GM23338 (cell line): ENCODE data around the gene FHIT. TPM values are rescaled to one million over a fixed set of nuclear protein-coding genes. Genes with fewer than 3 reads are reported as not detected.

Experiments used
- ATAC-seq: fragments of 200-7000 bp; cut with Tn5 transposase; 3 replicates; pipeline ENCODE4 v1.9.1; 2020
- DNase-seq: peaks from one replicate; pipeline ENCODE4 v3.0.0-alpha.2; 2015; ENCODE audit warnings: low spot score
- H2AFZ ChIP-seq: fragments of 200-600 bp; sonication (generic); 2 replicates; pipeline ENCODE4 v1.8.0; 2016; ENCODE audit warnings: antibody characterized with exemption, mild to moderate bottlenecking, moderate library complexity
- H3F3A ChIP-seq: fragments of 200-600 bp; sonication (generic); replicated peaks from 2 replicates; pipeline ENCODE4 v1.8.0; 2017; ENCODE audit warnings: antibody characterized with exemption, mixed run types, low read depth
- H3K27ac ChIP-seq: fragments of 200-600 bp; sonication (generic); 2 replicates; pipeline ENCODE4 v1.6.1; 2016; ENCODE audit warnings: low read depth
- H3K27me3 ChIP-seq: fragments of 200-600 bp; sonication (generic); 2 replicates; pipeline ENCODE4 v1.8.0; 2016; ENCODE audit warnings: mild to moderate bottlenecking, mixed run types, moderate library complexity; ENCODE audit not compliant: insufficient read depth
- H3K36me3 ChIP-seq: fragments of 200-600 bp; sonication (generic); 2 replicates; pipeline ENCODE4 v1.8.0; 2016; ENCODE audit warnings: mild to moderate bottlenecking; ENCODE audit not compliant: insufficient read depth
- H3K4me1 ChIP-seq: fragments of 200-600 bp; sonication (generic); 2 replicates; pipeline ENCODE4 v1.8.0; 2016; ENCODE audit warnings: mild to moderate bottlenecking, moderate library complexity; ENCODE audit not compliant: insufficient read depth
- H3K4me2 ChIP-seq: fragments of 200-600 bp; sonication (generic); 2 replicates; pipeline ENCODE4 v1.7.1; 2017; ENCODE audit warnings: mixed run types
- H3K4me3 ChIP-seq: fragments of 200-600 bp; sonication (generic); 2 replicates; pipeline ENCODE4 v1.6.1; 2016; ENCODE audit warnings: mixed run types
- H3K79me2 ChIP-seq: fragments of 200-600 bp; sonication (generic); replicated peaks from 2 replicates; pipeline ENCODE4 v1.8.0; 2017; ENCODE audit warnings: mild to moderate bottlenecking; ENCODE audit not compliant: insufficient read depth
- H3K9me2 ChIP-seq: fragments of 200-600 bp; sonication (generic); 2 replicates; pipeline ENCODE4 v1.8.0; 2017; ENCODE audit not compliant: insufficient read depth
- H4K20me1 ChIP-seq: fragments of 200-600 bp; sonication (generic); replicated peaks from 2 replicates; pipeline ENCODE4 v1.8.0; 2017; ENCODE audit warnings: mild to moderate bottlenecking; ENCODE audit not compliant: insufficient read depth
- H3K27ac Mint-ChIP-seq: 2 replicates; pipeline ENCODE4 v1.8.0; 2020; ENCODE audit warnings: inconsistent platforms, mild to moderate bottlenecking, moderate library complexity, mixed read lengths
- H3K27me3 Mint-ChIP-seq: 3 replicates; pipeline ENCODE4 v1.8.0; 2022; ENCODE audit warnings: low read depth, mild to moderate bottlenecking, moderate library complexity, mixed read lengths, inconsistent platforms; ENCODE audit not compliant: insufficient read depth, poor library complexity
- H3K36me3 Mint-ChIP-seq: 3 replicates; pipeline ENCODE4 v1.8.0; 2021; ENCODE audit warnings: low read depth, mild to moderate bottlenecking, inconsistent platforms, moderate library complexity, mixed read lengths
- H3K4me1 Mint-ChIP-seq: 3 replicates; pipeline ENCODE4 v1.8.0; 2020; ENCODE audit warnings: mild to moderate bottlenecking, inconsistent platforms, mixed read lengths
- H3K4me3 Mint-ChIP-seq: 3 replicates; pipeline ENCODE4 v1.8.0; 2021; ENCODE audit warnings: moderate library complexity, mild to moderate bottlenecking, inconsistent platforms, mixed read lengths
- H3K9me3 Mint-ChIP-seq: 3 replicates; pipeline ENCODE4 v1.8.0; 2020; ENCODE audit warnings: moderate library complexity, mild to moderate bottlenecking, inconsistent platforms, mixed read lengths
- CREB1 ChIP-seq: fragments of 250-450 bp; sonication (Bioruptor Pico); IDR thresholded peaks from 2 replicates; pipeline ENCODE4 v1.5.0; 2020; ENCODE audit warnings: low read depth, mild to moderate bottlenecking, moderate library complexity
- CTCF ChIP-seq, 2 experiments: fragments of 200-600 bp in 1 of 2; sonication (generic) in 1 of 2; conservative IDR thresholded peaks; 2 replicates each; pipeline versions ENCODE4 v1.5.1 to v1.6.1; 2016 to 2017; ENCODE audit warnings: antibody characterized with exemption in 2 of 2, low read depth in 2 of 2, mild to moderate bottlenecking in 2 of 2, moderate library complexity in 1 of 2
- ETS1 ChIP-seq: IDR thresholded peaks from 2 replicates; pipeline ENCODE4 v1.6.1; 2016; ENCODE audit warnings: antibody characterized with exemption
- EZH2 ChIP-seq: fragments of 200-600 bp; sonication (generic); IDR thresholded peaks from one replicate; pipeline ENCODE4 v1.8.0; 2017; ENCODE audit warnings: antibody characterized with exemption, mild to moderate bottlenecking, low read depth; ENCODE audit not compliant: unreplicated experiment
- EZH2phosphoT487 ChIP-seq: fragments of 200-600 bp; sonication (generic); IDR thresholded peaks from one replicate; pipeline ENCODE4 v1.8.1; 2018; ENCODE audit warnings: antibody characterized with exemption; ENCODE audit not compliant: unreplicated experiment
- JUNB ChIP-seq: IDR thresholded peaks from one replicate; pipeline ENCODE4 v1.6.1; 2016; ENCODE audit warnings: antibody characterized with exemption; ENCODE audit not compliant: unreplicated experiment
- NANOG ChIP-seq: IDR thresholded peaks from 2 replicates; pipeline ENCODE4 v1.6.1; 2016; ENCODE audit warnings: antibody characterized with exemption, borderline replicate concordance
- POLR2AphosphoS5 ChIP-seq: IDR thresholded peaks from 2 replicates; pipeline ENCODE4 v1.6.1; 2016; ENCODE audit warnings: antibody characterized with exemption, low read depth
- REST ChIP-seq: IDR thresholded peaks from one replicate; pipeline ENCODE4 v1.6.1; 2018; ENCODE audit warnings: antibody characterized with exemption; ENCODE audit not compliant: unreplicated experiment
- STAT1 ChIP-seq: IDR thresholded peaks from one replicate; pipeline ENCODE4 v1.6.1; 2016; ENCODE audit warnings: antibody characterized with exemption; ENCODE audit not compliant: unreplicated experiment
- ZNF114 ChIP-seq: fragments of 250-450 bp; sonication (Bioruptor Pico); IDR thresholded peaks from 2 replicates; pipeline ENCODE4 v1.5.0; 2020; ENCODE audit warnings: mild to moderate bottlenecking, moderate library complexity
- ZNF331 ChIP-seq: fragments of 250-450 bp; sonication (Bioruptor Pico); IDR thresholded peaks from 2 replicates; pipeline ENCODE4 v1.5.0; 2020; ENCODE audit warnings: low read depth, mild to moderate bottlenecking, moderate library complexity
- polyA plus RNA-seq: library from polyadenylated mRNA; unstranded; fragments of >200 nt; fragmentation: Nextera tagmentation; extraction: Ambion mirVana; gene quantifications from 2 replicates; pipeline ENCODE4 v1.2.1, GENCODE V29; 2016
- total RNA-seq: library from RNA; depleted of rRNA; stranded (reverse); fragments of >200 nt; shearing (Covaris generic); gene quantifications from 2 replicates; pipeline ENCODE4 v1.2.3, GENCODE V29; 2014
- TF ChIP-seq, protein P1 (sequence below): fragments of 250-450 bp; sonication (Bioruptor Pico); IDR thresholded peaks from 2 replicates; pipeline ENCODE4 v1.5.0; 2020; ENCODE audit warnings: mild to moderate bottlenecking, moderate library complexity

FHIT gene
- total and polyA plus RNA-seq, 2 experiments from 2014 or later = 3.0 to 8.3 TPM

- ATAC-seq = no peak
- Mint-ChIP-seq H3K27ac (no peak overlapping the region), H3K4me1 (no peaks in the 10 kb centered on the region)
Observed at GRCh38 chr3:60949146-60949545, 302.1 kb downstream of the FHIT start.

More at GRCh38 chr3:60949146-60949545, 302.1 kb downstream of the FHIT start:
- Histone ChIP-seq H3F3A (no peaks in the 10 kb centered on the region), H3K9me2 (no peaks in the 10 kb centered on the region), H3K4me3 (no peak overlapping the region), H3K79me2 (no peaks in the 10 kb centered on the region), H3K4me1 (no peaks in the 10 kb centered on the region), H4K20me1 (no peaks in the 10 kb centered on the region), H3K36me3 (no peaks in the 10 kb centered on the region), H3K27ac (no peak overlapping the region), H3K27me3 (no peaks in the 10 kb centered on the region), H2AFZ (no peak overlapping the region), H3K4me2 (no peak overlapping the region)
- Mint-ChIP-seq H3K4me3 (no peak overlapping the region), H3K9me3 (no peaks in the 10 kb centered on the region), H3K27me3 (no peaks in the 10 kb centered on the region), H3K36me3 (no peaks in the 10 kb centered on the region)
- no peak for DNase-seq
- TF ChIP-seq, protein P1, sequence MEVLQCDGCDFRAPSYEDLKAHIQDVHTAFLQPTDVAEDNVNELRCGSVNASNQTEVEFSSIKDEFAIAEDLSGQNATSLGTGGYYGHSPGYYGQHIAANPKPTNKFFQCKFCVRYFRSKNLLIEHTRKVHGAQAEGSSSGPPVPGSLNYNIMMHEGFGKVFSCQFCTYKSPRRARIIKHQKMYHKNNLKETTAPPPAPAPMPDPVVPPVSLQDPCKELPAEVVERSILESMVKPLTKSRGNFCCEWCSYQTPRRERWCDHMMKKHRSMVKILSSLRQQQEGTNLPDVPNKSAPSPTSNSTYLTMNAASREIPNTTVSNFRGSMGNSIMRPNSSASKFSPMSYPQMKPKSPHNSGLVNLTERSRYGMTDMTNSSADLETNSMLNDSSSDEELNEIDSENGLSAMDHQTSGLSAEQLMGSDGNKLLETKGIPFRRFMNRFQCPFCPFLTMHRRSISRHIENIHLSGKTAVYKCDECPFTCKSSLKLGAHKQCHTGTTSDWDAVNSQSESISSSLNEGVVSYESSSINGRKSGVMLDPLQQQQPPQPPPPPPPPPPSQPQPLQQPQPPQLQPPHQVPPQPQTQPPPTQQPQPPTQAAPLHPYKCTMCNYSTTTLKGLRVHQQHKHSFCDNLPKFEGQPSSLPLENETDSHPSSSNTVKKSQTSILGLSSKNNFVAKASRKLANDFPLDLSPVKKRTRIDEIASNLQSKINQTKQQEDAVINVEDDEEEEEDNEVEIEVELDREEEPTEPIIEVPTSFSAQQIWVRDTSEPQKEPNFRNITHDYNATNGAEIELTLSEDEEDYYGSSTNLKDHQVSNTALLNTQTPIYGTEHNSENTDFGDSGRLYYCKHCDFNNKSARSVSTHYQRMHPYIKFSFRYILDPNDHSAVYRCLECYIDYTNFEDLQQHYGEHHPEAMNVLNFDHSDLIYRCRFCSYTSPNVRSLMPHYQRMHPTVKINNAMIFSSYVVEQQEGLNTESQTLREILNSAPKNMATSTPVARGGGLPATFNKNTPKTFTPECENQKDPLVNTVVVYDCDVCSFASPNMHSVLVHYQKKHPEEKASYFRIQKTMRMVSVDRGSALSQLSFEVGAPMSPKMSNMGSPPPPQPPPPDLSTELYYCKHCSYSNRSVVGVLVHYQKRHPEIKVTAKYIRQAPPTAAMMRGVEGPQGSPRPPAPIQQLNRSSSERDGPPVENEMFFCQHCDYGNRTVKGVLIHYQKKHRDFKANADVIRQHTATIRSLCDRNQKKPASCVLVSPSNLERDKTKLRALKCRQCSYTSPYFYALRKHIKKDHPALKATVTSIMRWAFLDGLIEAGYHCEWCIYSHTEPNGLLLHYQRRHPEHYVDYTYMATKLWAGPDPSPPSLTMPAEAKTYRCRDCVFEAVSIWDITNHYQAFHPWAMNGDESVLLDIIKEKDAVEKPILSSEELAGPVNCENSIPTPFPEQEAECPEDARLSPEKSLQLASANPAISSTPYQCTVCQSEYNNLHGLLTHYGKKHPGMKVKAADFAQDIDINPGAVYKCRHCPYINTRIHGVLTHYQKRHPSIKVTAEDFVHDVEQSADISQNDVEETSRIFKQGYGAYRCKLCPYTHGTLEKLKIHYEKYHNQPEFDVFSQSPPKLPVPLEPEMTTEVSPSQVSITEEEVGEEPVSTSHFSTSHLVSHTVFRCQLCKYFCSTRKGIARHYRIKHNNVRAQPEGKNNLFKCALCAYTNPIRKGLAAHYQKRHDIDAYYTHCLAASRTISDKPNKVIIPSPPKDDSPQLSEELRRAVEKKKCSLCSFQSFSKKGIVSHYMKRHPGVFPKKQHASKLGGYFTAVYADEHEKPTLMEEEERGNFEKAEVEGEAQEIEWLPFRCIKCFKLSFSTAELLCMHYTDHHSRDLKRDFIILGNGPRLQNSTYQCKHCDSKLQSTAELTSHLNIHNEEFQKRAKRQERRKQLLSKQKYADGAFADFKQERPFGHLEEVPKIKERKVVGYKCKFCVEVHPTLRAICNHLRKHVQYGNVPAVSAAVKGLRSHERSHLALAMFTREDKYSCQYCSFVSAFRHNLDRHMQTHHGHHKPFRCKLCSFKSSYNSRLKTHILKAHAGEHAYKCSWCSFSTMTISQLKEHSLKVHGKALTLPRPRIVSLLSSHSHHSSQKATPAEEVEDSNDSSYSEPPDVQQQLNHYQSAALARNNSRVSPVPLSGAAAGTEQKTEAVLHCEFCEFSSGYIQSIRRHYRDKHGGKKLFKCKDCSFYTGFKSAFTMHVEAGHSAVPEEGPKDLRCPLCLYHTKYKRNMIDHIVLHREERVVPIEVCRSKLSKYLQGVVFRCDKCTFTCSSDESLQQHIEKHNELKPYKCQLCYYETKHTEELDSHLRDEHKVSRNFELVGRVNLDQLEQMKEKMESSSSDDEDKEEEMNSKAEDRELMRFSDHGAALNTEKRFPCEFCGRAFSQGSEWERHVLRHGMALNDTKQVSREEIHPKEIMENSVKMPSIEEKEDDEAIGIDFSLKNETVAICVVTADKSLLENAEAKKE (CRISPR knock-in tag) = no peak
- TF ChIP-seq NANOG = no peak
- TF ChIP-seq STAT1 = no peak
- no peak for TF ChIP-seq CTCF (conservative IDR thresholded peaks at IDR 0.05; ENCODE audit: low read depth in 2 of 2)
- TF ChIP-seq JUNB = no peak
- no peak for TF ChIP-seq ETS1
- no peak for TF ChIP-seq EZH2phosphoT487
- TF ChIP-seq EZH2 = no peak
- TF ChIP-seq REST = no peak
- TF ChIP-seq CREB1 = no peak
- TF ChIP-seq ZNF331 (CRISPR knock-in tag) = no peak
- TF ChIP-seq POLR2AphosphoS5 = no peak
- TF ChIP-seq ZNF114 (CRISPR knock-in tag) = no peak
